Measurements from ENCODE around the gene TRIP11.
A peak's percentile ranks its signal among the peaks of the same experiment; 100 is the strongest.
"Not testable (repeated sequence)": the region's sequence is repeated elsewhere in the genome, so short reads cannot be mapped to it uniquely, and the experiment has no call there.

Gene TRIP11

GRCh38 chr14:92039719-92040430, at the start of gene TRIP11:
TRIP11 (minus strand) TSS chr14:92040059; CDS start chr14:92039685, 374 bp downstream.
- peak; percentile 97 for DNase-seq

DNA sequence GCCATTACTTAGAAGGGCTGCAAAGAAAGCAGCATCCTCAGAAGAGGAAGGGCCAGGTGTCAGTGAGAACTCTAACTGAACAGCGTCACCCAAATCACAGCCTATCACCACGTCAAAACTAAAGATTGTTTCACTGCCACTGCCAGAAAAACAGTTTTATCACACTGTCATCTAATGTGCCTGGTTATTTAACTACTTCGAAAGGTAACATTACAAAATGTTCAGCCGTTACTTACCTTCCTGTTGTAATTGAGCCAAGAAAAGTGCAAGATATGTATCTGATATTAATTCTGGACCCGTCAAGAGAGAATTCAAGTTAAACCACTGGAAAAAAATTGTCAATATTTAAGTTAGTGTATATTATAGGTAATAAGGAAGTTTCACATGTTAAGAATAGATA, 48.6 kb upstream of the TRIP11 start:
- DNase-seq: no peak

GRCh38 chr14:92074555-92074954, 34.7 kb upstream of the TRIP11 start:
- no peak for DNase-seq

- peak; percentile 23 for DNase-seq
These were observed 18.4 kb upstream of the TRIP11 start for GRCh38 chr14:92058006-92058917.

DNA sequence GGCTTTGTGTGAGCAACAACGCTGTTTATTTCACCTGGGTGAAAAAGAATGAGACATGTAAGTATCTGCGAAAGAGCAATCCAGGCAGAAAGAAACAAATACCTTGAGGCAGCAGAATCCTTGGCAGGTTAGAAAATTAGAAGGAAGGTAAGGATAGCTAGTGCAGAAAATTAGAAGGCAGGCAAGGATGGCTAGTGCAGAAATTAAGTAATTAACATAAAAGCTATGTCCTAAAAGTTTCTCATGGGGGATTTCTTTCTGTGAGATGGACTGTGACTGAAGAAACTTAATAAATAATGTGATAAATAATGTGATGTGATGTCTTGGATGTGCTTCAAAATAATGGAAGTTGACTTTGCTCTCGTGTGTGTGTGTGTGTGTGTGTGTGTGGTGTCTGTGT, 9.9 kb upstream of the TRIP11 start:
- no peak for DNase-seq

DNA sequence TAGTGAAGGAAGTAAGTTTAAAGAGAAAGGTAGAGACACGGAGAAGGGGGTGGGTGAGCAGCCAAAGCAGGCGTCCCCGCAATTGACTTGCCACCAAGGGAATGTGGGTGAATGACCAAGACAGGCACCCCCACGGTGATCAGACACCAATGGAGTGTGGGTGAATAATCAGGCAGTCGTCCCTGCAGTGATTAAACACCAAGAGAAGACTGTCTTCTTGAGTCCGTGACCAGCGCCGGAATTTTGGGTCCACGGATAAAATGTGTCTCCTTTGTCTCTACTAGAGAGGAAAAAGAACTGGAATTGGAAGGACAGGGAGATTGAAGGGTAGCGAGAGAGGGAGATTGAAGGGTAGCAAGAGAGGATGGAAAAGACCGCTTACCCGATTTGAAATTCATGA, 9.4 kb upstream of the TRIP11 start:
- not testable (repeated sequence) for DNase-seq

DNA sequence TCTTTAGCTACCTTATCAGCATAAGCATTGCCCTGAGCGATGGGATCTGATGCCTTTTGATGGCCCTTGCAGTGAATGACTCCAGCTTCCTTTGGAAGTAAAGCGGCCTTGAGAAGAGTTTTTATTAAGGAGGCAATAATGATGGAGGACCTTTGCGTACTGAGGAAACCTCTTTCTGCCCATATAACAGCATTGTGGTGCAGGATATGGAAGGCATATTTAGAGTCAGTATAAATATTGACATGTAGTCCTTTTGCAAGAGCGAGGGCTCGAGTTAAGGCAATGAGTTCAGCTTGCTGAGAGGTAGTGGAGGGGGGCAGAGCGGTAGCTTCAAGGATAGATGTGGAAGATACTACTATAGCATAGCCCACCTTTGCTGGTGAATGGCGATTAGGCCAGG, 6.0 kb upstream of the TRIP11 start:
- not testable (repeated sequence) for DNase-seq

- DNase-seq: not testable (repeated sequence)
These were observed 1.9 kb upstream of the TRIP11 start for GRCh38 chr14:92041766-92042165.

GRCh38 chr14:92041203-92041602, 1.3 kb upstream of the TRIP11 start:
- no peak for DNase-seq

DNA sequence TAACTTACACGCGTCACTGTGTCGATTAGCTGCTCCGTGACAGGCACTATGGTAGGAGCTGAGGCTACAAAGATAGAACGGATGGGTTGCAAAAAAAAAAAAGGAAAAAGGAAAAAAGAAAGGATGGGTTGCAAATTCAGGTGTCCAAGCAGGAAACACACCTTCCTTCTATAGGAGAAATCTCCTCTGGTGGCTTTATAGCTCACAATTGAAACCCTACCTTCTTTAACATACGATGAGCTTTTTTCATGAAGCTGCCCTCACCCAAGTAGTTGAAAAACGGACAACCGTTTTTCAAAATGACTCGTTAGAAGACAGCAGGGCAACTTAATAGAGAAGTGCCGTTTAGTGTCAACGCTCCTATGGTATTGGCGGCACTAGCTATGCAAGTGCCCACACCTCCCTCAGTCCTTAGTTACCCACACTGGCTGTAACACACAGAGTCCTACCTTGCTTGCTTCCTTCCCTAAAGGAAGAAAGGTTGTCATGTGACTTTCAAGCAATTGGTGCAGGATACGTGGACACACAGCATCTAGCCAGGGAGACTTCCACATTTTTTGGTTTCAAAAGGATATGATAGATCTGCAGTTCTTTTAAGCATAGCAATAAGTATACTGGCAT, 682 bp upstream of the TRIP11 start:
- peak; percentile 75 for DNase-seq

- DNase-seq: peak; percentile 80
These were observed 668 bp downstream of the TRIP11 start for GRCh38 chr14:92039063-92039718.

DNA sequence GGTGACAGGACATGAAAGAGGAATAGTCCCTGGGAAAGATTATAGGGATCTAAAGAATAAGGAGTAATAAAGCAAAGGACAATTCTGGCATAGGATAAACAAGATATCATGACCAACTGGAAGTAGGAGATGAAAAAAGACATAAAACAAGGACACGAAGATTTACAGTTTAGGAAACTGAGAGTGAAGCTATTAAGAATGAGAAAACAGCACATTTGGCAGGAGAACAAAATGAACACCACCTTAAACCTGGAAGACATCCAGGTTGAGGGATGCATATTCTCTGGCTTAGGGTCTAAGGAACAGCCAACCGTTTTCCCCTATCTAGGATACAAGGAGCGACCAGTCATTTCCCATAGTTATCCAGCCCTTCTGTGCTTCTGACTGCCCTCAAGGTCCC, 1.9 kb downstream of the TRIP11 start:
- no peak for DNase-seq

DNA sequence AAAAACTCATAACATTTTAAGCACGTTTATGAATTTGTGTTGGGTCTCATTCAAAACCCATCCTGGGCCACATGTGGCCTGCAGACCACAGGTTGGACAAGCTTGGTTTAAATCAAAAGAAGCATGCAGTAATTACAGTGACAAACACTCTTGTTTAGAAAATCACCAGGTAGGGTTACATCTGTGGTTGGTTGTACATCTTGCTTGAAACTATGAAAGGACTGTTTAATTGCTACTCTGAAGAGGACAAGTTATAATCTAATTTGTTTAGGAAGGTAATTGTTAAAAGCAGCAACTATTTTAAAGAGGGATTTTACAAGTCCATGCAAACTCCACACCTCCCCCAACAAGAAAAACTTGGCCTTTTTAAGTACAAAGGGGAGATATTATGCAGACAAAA, 4.0 kb downstream of the TRIP11 start:
- peak; percentile 85 for DNase-seq

- no peak for DNase-seq
These were observed 5.8 kb downstream of the TRIP11 start for GRCh38 chr14:92033906-92034687.

- no peak for DNase-seq
These were observed 6.4 kb downstream of the TRIP11 start for GRCh38 chr14:92033433-92033832.

DNA sequence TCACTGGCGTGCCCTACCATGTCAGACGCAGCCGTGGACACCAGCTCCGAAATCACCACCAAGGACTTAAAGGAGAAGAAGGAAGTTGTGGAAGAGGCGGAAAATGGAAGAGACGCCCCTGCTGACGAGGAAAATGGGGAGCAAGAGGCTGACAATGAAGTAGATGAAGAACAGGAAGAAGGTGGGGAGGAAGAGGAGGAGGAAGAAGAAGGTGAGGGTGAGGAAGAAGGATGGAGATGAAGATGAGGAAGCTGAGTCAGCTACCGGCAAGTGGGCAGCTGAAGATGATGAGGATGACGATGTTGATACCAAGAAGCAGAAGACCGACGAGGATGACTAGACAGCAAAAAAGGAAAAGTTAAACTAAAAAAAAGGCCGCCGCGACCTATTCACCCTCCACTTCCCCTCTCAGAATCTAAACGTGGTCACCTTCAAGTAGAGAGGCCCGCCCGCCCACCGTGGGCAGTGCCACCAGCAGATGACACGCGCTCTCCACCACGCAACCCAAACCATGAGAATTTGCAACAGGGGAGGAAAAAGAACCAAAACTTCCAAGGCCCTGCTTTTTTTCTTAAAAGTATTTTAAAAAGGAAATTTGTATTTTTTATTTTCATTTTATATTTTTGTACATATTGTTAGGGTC, 13.2 kb downstream of the TRIP11 start:
- DNase-seq: no peak

DNA sequence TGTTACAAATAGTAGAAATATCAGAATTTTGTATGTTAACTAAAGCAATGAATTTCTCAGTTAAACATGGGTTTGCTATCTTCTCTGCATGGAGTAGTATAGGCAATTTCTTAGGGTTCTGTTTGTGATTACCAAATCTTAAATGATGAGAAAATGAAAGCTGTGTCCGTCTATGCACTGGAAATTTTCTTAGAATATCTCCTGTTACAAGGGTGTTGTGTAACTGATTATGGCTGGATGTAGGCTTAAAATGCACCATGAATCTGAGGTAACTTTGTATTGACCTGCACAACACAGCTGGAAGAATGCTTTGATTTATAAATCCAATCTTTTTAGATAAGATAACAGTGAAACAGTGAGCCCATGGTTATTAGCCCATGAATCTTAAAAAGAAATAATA, 17.8 kb downstream of the TRIP11 start:
- no peak for DNase-seq

DNA sequence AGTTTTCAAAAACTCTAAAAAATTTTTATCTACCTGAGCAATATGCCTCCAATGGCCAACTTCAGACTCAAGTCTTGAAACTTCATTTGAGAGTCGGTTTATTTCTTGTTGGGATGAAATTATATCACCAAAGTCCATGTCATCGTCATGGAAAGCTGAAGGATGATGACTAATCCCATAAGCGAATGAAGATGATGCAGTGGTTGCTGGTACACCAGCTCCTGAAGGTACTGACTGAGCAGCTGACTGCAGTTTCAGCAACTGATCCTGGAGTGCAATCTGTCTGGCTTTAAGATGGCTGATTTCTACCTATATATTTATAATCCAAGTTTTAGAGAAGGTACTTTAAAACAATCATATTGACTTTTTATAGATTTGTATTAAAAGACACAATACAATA, 18.3 kb downstream of the TRIP11 start:
- no peak for DNase-seq

GRCh38 chr14:92014040-92014439, 25.8 kb downstream of the TRIP11 start:
- DNase-seq: no peak

GRCh38 chr14:92012121-92012748, 27.6 kb downstream of the TRIP11 start:
- DNase-seq: no peak

DNA sequence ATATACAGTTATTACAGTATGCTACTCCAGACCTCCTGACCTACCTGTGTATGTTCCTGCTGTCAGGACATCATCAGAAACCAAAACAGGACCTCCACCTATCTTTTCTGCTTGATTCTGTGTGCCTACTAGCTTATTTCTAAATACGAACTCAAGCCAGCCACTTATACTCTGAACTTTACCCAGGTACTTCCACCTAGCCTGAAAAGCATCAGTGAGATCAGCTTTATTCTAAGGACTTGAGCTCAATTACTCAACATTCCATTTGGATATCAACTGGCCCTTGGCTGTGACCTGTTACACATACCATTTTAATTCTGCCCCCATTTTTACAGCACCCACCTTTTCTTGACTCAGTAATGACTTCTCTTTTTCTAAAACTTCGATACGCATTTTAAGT, 29.2 kb downstream of the TRIP11 start:
- no peak for DNase-seq

Data from NCI-H69 (cell line).